ENCODE measurements around the gene SLC8A1.

DNA sequence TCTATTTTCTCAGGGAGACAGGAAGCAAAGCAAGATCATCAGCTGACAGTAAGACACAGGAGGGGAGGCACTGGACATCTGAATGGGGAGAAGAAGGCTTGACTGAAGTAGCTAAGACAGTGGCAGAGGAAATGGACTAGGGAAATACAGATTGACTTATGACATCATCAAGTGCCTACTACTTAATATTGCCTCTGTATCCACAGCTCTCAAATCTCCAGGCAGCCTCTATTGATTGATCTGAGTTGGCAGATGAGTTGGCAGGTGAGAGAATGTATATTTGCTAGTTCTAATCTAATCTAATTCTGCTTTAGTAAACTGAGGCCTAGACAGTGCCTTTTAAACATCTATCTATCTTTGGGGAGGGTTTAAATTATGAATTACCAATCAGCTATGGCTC is 242.1 kb downstream of the SLC8A1 start:
- TF ChIP-seq POLR2A (IDR thresholded peaks at IDR 0.05) (no peak), EP300 (IDR thresholded peaks at IDR 0.05) (no peak)
- TF ChIP-seq, protein P1, sequence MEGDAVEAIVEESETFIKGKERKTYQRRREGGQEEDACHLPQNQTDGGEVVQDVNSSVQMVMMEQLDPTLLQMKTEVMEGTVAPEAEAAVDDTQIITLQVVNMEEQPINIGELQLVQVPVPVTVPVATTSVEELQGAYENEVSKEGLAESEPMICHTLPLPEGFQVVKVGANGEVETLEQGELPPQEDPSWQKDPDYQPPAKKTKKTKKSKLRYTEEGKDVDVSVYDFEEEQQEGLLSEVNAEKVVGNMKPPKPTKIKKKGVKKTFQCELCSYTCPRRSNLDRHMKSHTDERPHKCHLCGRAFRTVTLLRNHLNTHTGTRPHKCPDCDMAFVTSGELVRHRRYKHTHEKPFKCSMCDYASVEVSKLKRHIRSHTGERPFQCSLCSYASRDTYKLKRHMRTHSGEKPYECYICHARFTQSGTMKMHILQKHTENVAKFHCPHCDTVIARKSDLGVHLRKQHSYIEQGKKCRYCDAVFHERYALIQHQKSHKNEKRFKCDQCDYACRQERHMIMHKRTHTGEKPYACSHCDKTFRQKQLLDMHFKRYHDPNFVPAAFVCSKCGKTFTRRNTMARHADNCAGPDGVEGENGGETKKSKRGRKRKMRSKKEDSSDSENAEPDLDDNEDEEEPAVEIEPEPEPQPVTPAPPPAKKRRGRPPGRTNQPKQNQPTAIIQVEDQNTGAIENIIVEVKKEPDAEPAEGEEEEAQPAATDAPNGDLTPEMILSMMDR (IDR thresholded peaks at IDR 0.05): no peak
